ENCODE measurements around the gene AQP12B.

GRCh38 chr2:240648650-240649275 is 33.9 kb downstream of the AQP12B start:
- TF ChIP-seq CTCF (IDR thresholded peaks at IDR 0.05; ENCODE audit: low read depth, low read length) (no peak), EZH2phosphoT487 (IDR thresholded peaks at IDR 0.05; ENCODE audit: low read depth) (no peak)

Data from OCI-LY3 (cell line).